Heart left ventricle (tissue), 16 donors: Measurements from ENCODE around the gene PCMT1. TPM values are rescaled to one million over a fixed set of nuclear protein-coding genes. Genes with fewer than 3 reads are reported as not detected.

Experiments
- ATAC-seq, 4 donors: fragments of 200-7000 bp; cut with Tn5 transposase; one replicate each; pipeline ENCODE4 v1.9.1; 2020 to 2022; ENCODE audit warnings: moderate library complexity in 4 of 4, mild to moderate bottlenecking in 3 of 4, moderate number of reproducible peaks in 1 of 4
- DNase-seq, 5 donors: peaks; one replicate each; pipeline ENCODE4 v3.0.0-alpha.2; 2020
- H3K27ac ChIP-seq, 12 donors: fragments of 200-600 bp; sonication (generic) in 4 of 12; one replicate each; pipeline versions ENCODE4 v1.5.0 to v1.8.0; 2016 to 2022; ENCODE audit warnings: mild to moderate bottlenecking in 2 of 12
- H3K27me3 ChIP-seq, 9 donors: fragments of 200-600 bp; sonication (generic) in 2 of 9; one replicate each; pipeline versions ENCODE4 v1.5.1 to v1.8.0; 2016 to 2022; ENCODE audit warnings: mild to moderate bottlenecking in 3 of 9
- H3K36me3 ChIP-seq, 9 donors: fragments of 200-600 bp; sonication (generic) in 2 of 9; one replicate each; pipeline versions ENCODE4 v1.5.0 to v1.8.0; 2018 to 2022; ENCODE audit warnings: mild to moderate bottlenecking in 2 of 9
- H3K4me1 ChIP-seq, 12 donors: fragments of 200-600 bp; sonication (generic) in 4 of 12; one replicate each; pipeline versions ENCODE4 v1.5.0 to v1.8.0; 2016 to 2022; ENCODE audit warnings: mild to moderate bottlenecking in 3 of 12
- H3K4me3 ChIP-seq, 12 donors: fragments of 200-600 bp; sonication (generic) in 4 of 12; one replicate each; pipeline versions ENCODE4 v1.5.0 to v1.8.0; 2017 to 2022; ENCODE audit warnings: mild to moderate bottlenecking in 9 of 12, moderate library complexity in 4 of 12
- H3K9me3 ChIP-seq, 12 donors: fragments of 200-600 bp; sonication (generic) in 4 of 12; one replicate each; pipeline versions ENCODE4 v1.5.0 to v1.8.0; 2016 to 2022; ENCODE audit warnings: mild to moderate bottlenecking in 1 of 12
- CTCF ChIP-seq, 12 donors: fragments of 200-600 bp; sonication (generic) in 4 of 12; IDR thresholded peaks; one replicate each; pipeline versions ENCODE4 v1.5.0 to v1.8.0; 2018 to 2022; ENCODE audit warnings: antibody characterized with exemption in 12 of 12, mild to moderate bottlenecking in 5 of 12
- POLR2A ChIP-seq, 2 donors: fragments of 450-650 bp; IDR thresholded peaks; one replicate each; pipeline ENCODE4 v1.6.1; 2017; ENCODE audit warnings: antibody characterized with exemption in 2 of 2, mild to moderate bottlenecking in 2 of 2, moderate library complexity in 2 of 2
- WGBS, 4 donors: extraction: QIAGEN DNeasy Blood & Tissue Kit in 2 of 4; methylation state at CpG; one replicate each; pipeline versions ENCODE4 v1.1.5 to v1.1.7; 2013 to 2018; 5-methylcytosine and 5-hydroxymethylcytosine counted together
- intact Hi-C, 10 donors: fragments of 100-400 bp; cut with DNase I; formaldehyde crosslinking; loops; one replicate each; pipeline versions ENCODE4 v1.11.1 to v1.14.2; 2022
- polyA plus RNA-seq, 2 donors: library from polyadenylated mRNA; stranded (reverse); fragments of 200-250 nt; gene quantifications; one replicate each; pipeline ENCODE4 v1.2.3, GENCODE V29; 2013
- total RNA-seq, 9 donors: library from RNA; depleted of rRNA in 2 of 9; stranded (reverse); fragments of >200 nt in 2 of 9; fragmentation: NEBNext Ultra II Directional in 3 of 9; extraction: Animal tissue kit (Norgen Biotek cat#: 25700) in 3 of 9; gene quantifications; one replicate each; pipeline versions ENCODE4 v1.1.0 to v1.2.4, GENCODE V29; 2016 to 2023
- donor health status: ischemic (EF 13 %, LVEDD 7.1; RV severe dilation, severe dysfunction).
- donor health status: healthy with polysubstance abuse.
- donor health status: DM: no; HTN: yes; CAD: no.
- donor health status: DM: no; HTN: no; CAD: no.
- donor health status: ischemic (EF 25% LVEDD 6.9; RV normal size, moderate dysfunction).
- donor health status: ischemic (EF 25% LVEDD 5.7; RV mildly dilated, moderate dysfunction).
- donor health status: healthy.
- donor health status: DM: yes; HTN: yes; CAD: no.
- donor health status: ischemic (EF 35%, LVEDD 5.7; RV mildly dilated, moderate dysfunction).
- donor health status: nonischemic (EF 11% LVEDD 7.7; RV severe dilation, severe dysfunction).
- donor health status: DM: yes; HTN: yes; CAD: no.
- donor health status: PGD.
- donor health status: ischemic (EF 29% LVEDD 5.4; RV normal size, mild dysfunction).
- donor health status: nonischemic (EF 23%, LVEDD 6.1; RV moderate dilation, normal function).

PCMT1 gene
- total and polyA plus RNA-seq, 11 donors, result 72.2 to 243 (median 164) TPM

DNA sequence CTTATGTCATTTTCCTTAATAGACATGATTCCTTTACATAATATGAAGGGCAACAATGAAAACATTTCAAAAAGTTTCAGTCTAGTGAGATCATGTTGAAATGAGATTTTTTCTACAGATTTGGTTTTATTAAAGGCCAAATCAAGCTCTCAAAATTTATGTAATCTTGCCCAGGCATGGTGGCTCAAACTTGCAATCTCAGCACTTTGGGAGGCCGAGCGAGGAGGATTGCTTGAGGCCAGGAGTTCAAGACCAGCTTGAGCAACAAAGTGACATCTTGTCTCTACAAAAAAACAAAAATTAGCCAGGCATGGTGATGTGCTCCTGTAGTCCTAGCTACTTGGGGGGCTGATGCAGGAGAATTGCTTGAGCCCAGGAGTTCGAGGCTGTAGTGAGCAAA, 63.8 kb downstream of the PCMT1 start:
- H3K27ac ChIP-seq, result no peak overlapping the region
- H3K9me3 ChIP-seq, result no peaks in the 10 kb centered on the region
- no peaks in the 10 kb centered on the region for H3K4me1 ChIP-seq
- DNase-seq, result no peak
- TF ChIP-seq POLR2A (IDR thresholded peaks at IDR 0.05) (no peak), CTCF (IDR thresholded peaks at IDR 0.05) (no peak)
- no peak for ATAC-seq
- intact Hi-C loops, result no loop called here
- no peak overlapping the region for H3K4me3 ChIP-seq
- 98 to 100% (median 98%) methylated on average over 3 of the region's 3 CpGs for WGBS, 4 donors
- H3K27me3 ChIP-seq, result no peaks in the 10 kb centered on the region
- peaks cover 0 to 38% (median 23%) of the 10 kb centered on the region in 9 donors for H3K36me3 ChIP-seq

GRCh38 chr6:149815788-149816187, 66.2 kb downstream of the PCMT1 start:
- Histone ChIP-seq H3K4me3 (no peak overlapping the region), H3K36me3 (peaks cover 0 to 29% (median 16%) of the 10 kb centered on the region in 9 donors), H3K9me3 (no peaks in the 10 kb centered on the region), H3K27ac (no peak overlapping the region), H3K27me3 (no peaks in the 10 kb centered on the region), H3K4me1 (no peaks in the 10 kb centered on the region)
- 90 to 98% (median 96%) methylated on average over 4 of the region's 4 CpGs for WGBS, 4 donors
- ATAC-seq (no peak), DNase-seq (no peak)
- intact Hi-C loops, result no loop called here
- TF ChIP-seq POLR2A (IDR thresholded peaks at IDR 0.05) (no peak), CTCF (IDR thresholded peaks at IDR 0.05) (no peak)

DNA sequence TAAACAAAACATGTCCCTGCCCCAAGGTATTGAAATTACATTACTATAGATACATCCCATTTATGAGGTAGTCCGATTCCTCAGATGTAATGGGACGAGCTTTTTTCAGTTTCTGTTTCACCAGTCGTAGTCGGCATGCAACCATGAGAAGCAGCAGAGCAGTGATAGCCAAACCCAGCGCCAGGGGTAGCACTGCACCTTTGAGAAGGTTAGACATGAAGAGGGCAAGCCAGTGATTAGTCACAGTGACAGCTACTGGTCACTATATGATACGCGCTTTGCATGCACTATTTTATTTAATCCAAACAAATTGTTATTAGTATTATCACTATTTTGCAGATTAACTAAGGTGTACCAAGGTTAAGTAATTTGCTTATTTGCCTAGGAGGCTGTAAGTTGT, 71.0 kb downstream of the PCMT1 start:
- whole genome bisulfite sequencing, 4 donors, result 70 to 91% (median 79%) methylated on average over 7 of the region's 7 CpGs

DNA sequence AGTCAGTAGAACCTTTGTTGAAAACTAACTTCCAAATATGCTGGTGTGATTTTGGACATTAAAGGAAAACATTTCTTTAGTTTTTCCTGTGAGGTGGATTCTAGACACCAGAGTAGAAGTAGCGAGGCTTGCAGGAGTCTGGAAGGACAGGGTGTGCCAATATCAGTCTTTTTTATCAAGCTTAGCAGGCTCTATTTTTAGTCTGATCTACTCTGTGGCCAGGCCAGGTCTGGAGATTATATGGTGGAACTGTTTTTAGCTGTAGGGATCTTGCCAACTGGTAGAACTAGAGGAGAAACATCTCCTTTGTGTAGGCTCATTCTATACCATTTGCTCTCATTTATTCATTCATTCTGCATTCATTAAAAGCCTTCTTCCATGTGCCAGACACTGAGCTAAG, 72.0 kb downstream of the PCMT1 start:
- peaks cover 0 to 51% (median 10%) of the 10 kb centered on the region in 9 donors for H3K36me3 ChIP-seq
- peaks cover 0 to 8% (median 0%) of the 10 kb centered on the region in 12 donors for H3K4me1 ChIP-seq
- intact Hi-C loops, result no loop called here
- DNase-seq (peak in 1 of 5 donors; percentile 12), ATAC-seq (peak; percentile 77 to 89 (median 84))
- peak overlapping the region in 7 of 12 donors; percentile 2 to 59 (median 27) for H3K27ac ChIP-seq
- TF ChIP-seq POLR2A (IDR thresholded peaks at IDR 0.05) (no peak), CTCF (IDR thresholded peaks at IDR 0.05) (no peak)
- no peaks in the 10 kb centered on the region for H3K9me3 ChIP-seq
- WGBS, 4 donors, result 31 to 58% (median 45%) methylated on average over 1 of the region's 1 CpG
- no peaks in the 10 kb centered on the region for H3K27me3 ChIP-seq
- no peak overlapping the region for H3K4me3 ChIP-seq

More for the DNA sequence above, 71.0 kb downstream of the PCMT1 start:
- H3K9me3 ChIP-seq, result no peaks in the 10 kb centered on the region
- H3K4me3 ChIP-seq, result no peak overlapping the region
- ATAC-seq (peak in 3 of 4 donors; percentile 46 to 75 (median 48)), DNase-seq (no peak)
- intact Hi-C loops, result no loop called here
- TF ChIP-seq CTCF (IDR thresholded peaks at IDR 0.05) (peak in 1 of 12 donors; percentile 12), POLR2A (IDR thresholded peaks at IDR 0.05) (no peak)
- peaks cover 0 to 43% (median 4%) of the 10 kb centered on the region in 9 donors for H3K36me3 ChIP-seq
- no peaks in the 10 kb centered on the region for H3K27me3 ChIP-seq
- peak overlapping the region in 1 of 12 donors; percentile 59 for H3K27ac ChIP-seq
- peaks cover 0 to 8% (median 0%) of the 10 kb centered on the region in 12 donors for H3K4me1 ChIP-seq
